GM18858 (cell line): ENCODE data around the gene PLEKHA1.

Source experiments
- ATAC-seq: cut with Tn5 transposase; IDR thresholded peaks from one replicate; pipeline ENCODE4 v1.9.1; 2021; ENCODE audit not compliant: unreplicated experiment

Gene PLEKHA1

GRCh38 chr10:122374237-122374858, at the start of gene PLEKHA1:
TSS of gene PLEKHA1 (plus strand) at chr10:122374708. CDS start at chr10:122393201, 18,493 bp downstream.
- peak; percentile 84 for ATAC-seq

GRCh38 chr10:122325235-122325634, 49.3 kb upstream of the PLEKHA1 start:
- no peak for ATAC-seq

GRCh38 chr10:122326385-122326784, 48.1 kb upstream of the PLEKHA1 start:
- ATAC-seq, result no peak

- no peak for ATAC-seq
Observed at GRCh38 chr10:122326806-122327205, 47.7 kb upstream of the PLEKHA1 start.

- ATAC-seq, result no peak
Observed at GRCh38 chr10:122327237-122328206, 47.0 kb upstream of the PLEKHA1 start.

- no peak for ATAC-seq
Observed at GRCh38 chr10:122328676-122329075, 45.8 kb upstream of the PLEKHA1 start.

- ATAC-seq, result no peak
Observed at GRCh38 chr10:122329416-122329815, 45.1 kb upstream of the PLEKHA1 start.

- ATAC-seq, result no peak
Observed at GRCh38 chr10:122331100-122331499, 43.4 kb upstream of the PLEKHA1 start.

GRCh38 chr10:122331615-122332446, 42.7 kb upstream of the PLEKHA1 start:
- ATAC-seq, result no peak

GRCh38 chr10:122333037-122333436, 41.5 kb upstream of the PLEKHA1 start:
- ATAC-seq, result no peak

GRCh38 chr10:122336332-122336731, 38.2 kb upstream of the PLEKHA1 start:
- ATAC-seq, result no peak

GRCh38 chr10:122336961-122337360, 37.5 kb upstream of the PLEKHA1 start:
- ATAC-seq, result no peak

- no peak for ATAC-seq
Observed at GRCh38 chr10:122338609-122339441, 35.7 kb upstream of the PLEKHA1 start.

GRCh38 chr10:122341141-122341810, 33.2 kb upstream of the PLEKHA1 start:
- ATAC-seq, result no peak

- no peak for ATAC-seq
Observed at GRCh38 chr10:122342293-122343134, 32.0 kb upstream of the PLEKHA1 start.

- ATAC-seq, result no peak
Observed at GRCh38 chr10:122343135-122343800, 31.2 kb upstream of the PLEKHA1 start.

- ATAC-seq, result no peak
Observed at GRCh38 chr10:122343936-122344335, 30.6 kb upstream of the PLEKHA1 start.

- no peak for ATAC-seq
Observed at GRCh38 chr10:122344741-122345258, 29.7 kb upstream of the PLEKHA1 start.
